ENCODE measurements around the gene AIG1.
A peak's percentile ranks its signal among the peaks of the same experiment; 100 is the strongest.
"Not testable (repeated sequence)": the region's sequence is repeated elsewhere in the genome, so short reads cannot be mapped to it uniquely, and the experiment has no call there.

Gene AIG1

DNA sequence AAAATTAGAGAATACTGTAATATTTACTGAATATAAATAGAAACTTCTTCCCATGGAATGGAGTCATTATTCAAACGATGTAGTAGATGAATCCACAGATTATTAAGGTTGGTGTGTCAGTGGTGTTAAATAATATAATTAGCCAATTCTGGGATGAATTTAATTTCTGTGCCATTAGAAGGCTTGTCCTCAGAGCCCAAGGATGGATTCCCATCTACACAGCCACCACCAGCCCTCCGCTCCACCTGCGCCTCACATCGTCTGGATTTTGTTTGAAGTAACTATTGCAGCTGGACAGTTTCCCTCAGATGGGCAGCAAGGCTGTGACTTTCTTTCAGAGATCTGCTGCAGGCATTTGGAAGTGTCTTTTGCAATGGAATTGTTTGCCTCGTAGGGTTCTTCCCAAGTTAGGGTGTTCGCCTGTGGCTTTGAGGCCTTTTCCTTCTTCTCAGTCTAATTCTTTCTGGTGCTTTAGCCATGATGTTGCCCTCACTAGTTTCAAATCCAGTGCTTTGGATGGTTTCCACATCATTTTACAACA, 104.7 kb downstream of the AIG1 start:
- no peak for DNase-seq (ENCODE audit: low read depth)

DNA sequence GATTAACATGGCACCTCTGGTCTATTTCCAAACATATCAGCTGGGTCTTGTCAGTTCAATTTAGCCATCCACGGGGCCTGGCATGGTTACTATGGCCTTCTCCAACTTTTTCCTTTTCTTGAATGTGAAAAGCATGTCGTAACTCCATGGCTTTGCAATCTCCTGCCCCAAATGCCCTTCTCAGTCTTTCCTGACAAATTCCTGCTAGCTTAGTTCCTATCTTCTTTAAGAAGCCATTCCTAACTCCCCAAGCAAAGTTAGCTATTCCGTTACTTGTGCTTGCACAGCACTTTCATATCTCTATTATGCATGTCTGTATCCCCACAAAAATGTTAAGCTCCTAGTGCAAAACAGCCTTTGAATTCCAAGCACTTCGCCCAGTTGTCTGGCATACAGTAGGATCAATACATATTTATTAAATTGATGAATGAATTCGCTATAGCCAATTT, 105.6 kb downstream of the AIG1 start:
- DNase-seq (ENCODE audit: low read depth) = no peak

DNA sequence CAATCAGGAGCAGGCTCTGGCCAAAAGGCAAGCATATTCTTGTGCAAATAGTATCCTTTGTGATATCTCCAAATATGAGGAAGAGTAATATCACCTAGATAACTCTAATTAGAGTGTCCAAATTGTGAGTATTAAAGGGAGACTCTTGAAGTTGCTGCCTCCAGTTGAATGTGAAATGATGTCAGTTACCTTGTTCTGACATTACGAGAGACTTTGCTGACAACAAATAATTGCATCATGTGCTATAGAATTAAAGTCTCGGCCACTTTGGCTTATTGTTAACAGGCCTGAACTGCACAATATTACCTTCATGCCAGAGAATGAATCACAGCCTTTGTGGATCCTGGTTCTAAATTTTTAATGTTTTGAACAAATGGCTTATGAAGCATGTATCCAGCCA, 106.5 kb downstream of the AIG1 start:
- DNase-seq (ENCODE audit: low read depth) = no peak

DNA sequence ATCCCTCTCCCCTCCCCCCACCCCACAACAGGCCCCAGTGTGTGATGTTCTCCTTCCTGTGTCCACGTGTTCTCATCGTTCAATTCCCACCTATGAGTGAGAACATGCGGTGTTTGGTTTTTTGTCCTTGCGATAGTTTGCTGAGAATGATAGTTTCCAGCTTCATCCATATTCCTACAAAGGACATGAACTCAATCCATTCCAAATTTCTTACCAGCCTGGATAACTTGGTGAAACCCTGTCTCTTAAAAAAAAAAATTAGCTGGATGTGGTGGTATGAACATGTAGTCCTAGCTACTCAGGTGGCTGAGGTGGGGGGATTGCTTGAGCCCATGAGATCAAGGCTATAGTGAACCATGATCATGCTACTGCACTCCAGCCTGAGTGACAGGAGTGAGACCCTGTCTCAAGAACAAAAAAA, 107.7 kb downstream of the AIG1 start:
- DNase-seq (ENCODE audit: low read depth) = not testable (repeated sequence)

DNA sequence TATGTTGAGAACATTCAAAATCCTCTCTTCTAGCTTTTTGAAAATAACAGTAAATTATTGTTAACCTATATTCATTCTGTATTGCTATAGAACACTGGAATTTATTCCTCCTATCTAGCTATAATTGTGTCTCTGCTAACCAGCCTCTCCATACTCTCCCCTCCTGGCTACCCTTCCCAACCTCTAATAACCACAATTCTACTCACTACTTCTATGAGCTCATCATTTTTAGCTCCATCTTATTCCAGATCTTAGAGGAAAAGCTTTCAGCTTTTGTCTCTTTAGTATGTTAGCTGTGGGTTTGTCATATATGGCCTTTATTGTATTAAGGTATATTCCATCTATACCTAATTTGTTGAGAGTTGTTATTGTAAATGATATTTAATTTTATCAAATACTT, 108.8 kb downstream of the AIG1 start:
- DNase-seq (ENCODE audit: low read depth) = no peak

DNA sequence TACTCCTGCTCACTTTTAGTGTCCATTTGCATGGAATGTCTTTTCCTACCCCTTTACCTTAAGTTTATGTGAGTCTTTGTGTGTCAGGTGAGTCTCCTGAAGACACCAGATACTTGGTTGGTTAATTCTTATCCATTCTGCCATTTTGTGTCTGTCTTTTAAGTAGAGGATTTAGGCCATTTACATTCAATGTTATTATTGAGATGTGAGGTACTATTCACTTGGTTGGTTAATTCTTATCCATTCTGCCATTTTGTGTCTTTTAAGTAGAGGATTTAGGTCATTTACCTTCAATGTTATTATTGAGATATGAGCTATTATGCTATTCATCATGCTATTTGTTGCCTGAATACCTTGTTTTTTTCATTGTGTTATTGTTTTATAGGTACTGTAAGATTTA, 113.8 kb downstream of the AIG1 start:
- DNase-seq (ENCODE audit: low read depth) = no peak

DNA sequence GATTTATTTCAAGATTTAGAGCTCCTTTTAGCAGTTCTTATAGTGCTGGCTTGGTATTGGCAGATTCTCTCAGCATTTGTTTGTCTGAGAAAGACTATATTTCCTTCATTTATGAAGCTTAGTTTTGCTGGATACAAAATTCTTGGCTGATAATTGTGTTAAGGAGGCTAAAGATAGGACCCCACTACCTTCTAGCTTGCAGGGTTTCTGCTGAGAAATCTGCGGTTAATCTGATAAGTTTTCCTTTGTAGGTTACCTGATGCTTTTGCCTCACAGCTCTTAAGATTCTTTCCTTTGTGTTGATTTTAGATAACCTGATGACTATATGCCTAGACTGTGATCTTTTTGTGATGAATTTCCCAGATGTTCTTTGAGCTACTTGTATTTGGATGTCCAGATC, 114.3 kb downstream of the AIG1 start:
- DNase-seq (ENCODE audit: low read depth) = no peak

DNA sequence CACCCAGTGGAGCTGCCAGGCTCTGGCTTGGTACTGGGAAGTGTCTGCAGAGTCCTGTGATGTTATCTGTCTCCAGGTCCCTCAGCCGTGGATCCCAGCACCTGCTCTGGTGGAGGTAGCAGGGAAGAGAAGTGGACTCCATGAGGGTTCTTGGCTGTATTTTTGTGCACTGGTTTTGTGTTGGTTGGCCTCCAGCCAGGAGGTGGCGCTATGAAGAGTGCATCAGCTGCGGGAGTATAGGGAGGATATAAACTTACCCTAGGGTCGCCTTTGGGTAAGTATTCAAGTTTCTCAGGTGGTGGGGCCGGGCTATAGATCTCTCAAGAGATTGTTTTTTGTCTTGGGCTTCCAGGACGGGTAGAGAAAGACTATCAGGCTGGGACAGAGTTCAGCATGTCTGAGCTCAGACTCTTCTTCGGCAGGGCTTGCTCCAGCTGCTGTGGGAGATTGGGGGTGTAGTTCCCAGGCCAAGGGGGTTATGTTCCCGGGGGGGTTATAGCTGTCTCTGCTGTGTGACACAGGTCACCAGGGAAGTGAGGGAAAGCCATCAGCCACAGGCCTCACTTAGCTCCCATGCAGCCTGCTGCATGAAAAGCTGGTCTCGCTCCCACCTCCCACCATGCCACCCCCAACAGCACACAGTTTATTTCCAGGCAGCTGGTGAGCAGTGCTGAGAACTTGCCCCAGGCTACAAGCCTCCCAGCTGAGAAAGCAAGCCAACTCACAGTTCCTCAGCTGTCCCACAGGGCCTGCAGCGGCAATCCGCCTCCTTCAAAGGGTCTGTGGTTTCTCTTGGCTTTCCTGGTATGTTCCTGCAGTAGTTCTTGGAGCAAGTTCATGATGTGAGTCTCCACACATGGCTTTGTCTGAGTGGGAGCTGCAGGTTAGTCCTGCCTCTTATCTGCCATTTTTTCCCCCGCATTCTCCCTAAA, 115.7 kb downstream of the AIG1 start:
- peak; percentile 93 for DNase-seq (ENCODE audit: low read depth)

DNA sequence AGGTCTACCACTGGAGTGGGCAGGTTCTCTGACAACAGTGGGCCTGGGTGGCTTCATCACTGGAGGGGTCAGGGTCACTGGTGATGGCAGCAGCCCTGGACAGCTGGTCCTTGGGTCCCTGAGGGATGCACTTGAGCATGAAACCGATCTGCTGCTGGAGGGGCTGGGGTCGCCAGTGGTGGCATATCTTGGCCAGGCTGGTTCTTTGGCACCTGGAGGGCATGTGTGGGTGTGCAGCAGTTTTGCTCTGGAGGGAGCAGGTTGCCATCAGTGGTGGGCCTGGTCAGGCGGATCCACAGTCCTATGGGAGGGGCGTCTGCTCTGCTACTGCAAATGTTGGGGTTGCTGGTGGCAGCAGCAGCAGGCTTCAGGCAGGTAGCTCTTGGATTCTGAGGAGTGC, 117.0 kb downstream of the AIG1 start:
- DNase-seq (ENCODE audit: low read depth) = no peak

DNA sequence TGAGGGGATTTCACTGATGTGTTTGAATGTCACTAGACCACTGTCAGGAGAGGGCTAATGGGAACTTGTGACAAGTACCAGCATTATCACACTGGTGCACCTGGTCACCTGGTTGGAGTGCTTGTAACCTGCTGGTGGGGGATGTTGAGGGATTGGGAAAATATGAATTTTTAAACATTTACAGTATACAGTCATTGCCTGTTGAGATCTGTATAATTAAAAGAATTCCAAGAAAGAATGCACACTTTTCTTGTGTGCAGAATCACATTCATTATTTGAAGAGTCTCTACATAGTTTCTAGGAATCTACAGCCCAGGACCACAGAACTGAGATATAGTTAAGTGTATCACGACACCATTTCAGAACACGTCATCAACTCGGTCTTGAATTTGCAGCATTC, 118.4 kb downstream of the AIG1 start:
- no peak for DNase-seq (ENCODE audit: low read depth)

DNA sequence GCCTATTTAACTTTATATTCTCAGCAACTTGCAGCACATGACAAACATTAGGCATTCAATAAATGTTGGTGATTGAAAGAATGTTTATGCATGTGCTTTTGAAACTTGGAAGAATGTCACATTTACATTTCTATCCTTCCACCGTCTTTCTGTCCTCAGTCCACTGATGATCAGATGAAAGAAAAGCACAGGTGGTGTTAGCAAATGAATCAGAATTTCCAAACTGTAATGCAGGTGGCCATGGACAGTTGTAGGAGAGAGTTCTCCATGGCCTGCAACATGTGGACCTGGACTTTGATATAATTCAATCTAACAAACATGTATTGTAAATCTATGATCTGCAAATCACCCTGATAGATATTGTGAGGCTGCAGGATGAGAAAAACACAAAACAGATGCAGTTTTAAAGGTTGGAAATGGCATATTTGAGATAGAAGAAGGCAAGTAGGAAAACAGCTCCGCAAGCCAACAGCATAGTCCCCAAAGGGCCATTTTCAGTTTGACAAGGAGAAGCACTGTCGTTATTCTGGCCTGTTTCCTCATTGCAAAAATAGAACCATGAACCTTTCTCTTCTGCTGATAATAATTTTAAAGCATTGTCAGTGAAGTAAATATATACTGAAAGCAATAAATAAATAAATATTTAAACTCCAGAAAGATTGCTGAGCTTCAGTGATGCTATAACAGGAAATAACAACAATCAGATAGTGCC, 119.4 kb downstream of the AIG1 start:
- no peak for DNase-seq (ENCODE audit: low read depth)

DNA sequence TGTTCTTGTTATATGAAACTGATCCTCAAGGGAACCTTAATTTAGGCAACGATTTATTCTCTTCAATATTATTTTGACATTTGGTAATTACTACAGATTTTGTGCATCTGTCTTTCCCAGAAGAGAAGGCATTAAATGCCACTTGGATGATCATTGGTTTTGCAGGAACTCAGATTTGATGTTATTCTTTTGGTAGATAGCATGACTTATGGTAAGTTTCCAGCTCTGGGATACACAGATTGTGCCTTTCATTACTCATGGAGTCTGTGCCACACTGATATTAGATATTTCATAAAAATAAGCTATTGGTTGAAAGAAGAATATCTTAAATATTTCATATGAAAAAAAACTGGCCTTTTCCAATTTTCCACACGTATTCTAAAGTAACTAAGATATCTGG, 120.1 kb downstream of the AIG1 start:
- DNase-seq (ENCODE audit: low read depth) = no peak

DNA sequence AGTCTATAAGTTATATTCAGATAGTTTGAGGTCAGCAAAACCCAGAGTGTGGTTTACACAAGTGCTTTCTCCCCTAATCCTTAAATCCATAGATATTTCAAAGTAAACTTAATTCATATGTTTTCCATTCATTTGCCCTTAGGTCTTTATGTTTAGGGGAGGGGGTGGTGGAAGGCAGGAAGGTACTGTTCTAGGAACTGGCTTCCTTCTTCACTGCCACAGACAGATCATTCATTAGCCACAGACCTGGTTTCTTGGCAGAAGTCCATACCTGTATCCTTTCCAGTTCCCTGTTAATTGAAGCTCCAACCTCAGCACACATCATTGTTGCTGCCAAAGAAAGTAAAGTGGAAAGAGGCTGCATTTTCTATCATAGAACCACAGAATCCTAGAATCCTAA, 123.0 kb downstream of the AIG1 start:
- DNase-seq (ENCODE audit: low read depth) = no peak

DNA sequence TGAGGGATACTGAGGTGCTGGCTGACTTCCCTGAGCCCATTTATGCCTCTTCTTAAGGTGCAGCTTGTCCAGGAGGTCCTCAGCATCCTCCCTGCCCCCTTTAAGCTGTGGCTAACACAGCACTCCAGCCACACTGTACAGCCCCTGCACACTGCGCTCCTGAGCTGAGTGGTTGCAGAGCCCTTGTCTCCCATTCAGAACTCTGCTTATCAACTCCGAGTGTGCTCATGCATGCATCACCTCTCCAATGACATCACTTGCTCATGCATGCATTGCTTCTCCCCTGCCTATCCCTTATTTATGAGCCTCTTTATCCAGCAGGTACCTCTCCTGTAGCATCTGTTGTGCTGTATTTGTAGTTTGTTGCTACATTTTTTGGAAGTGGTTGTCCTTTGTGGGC, 124.6 kb downstream of the AIG1 start:
- DNase-seq (ENCODE audit: low read depth) = no peak

DNA sequence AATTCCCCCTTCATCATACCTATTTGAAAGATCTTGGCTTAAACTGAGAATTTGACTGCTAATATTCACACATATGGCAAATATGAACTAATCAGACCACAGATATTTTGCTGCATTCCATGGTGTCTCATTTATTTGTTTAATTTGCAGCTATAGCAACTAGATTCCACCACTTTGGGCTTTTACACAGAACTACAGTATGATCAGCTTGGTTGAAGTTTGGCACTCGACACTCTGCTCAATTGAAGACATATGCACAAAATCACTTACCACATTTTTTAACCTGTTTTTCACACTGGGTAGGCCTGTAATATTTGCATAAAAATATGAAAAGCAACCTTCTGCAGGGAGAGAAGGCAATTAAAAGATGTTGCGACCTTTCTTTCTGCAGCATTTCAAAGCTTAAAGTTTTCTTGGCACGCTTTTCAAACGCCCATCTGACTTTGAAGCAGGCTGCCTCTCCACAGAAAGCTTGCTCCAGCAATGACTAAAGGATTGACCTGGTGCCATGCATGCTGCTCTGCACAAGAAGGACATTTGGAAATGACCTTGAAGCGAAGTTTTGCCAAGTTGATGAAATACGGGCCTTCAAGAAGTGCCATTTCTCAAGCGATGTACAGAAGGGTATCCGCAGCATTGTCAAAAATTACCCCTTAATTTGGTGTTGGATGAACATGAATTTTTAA, 126.7 kb downstream of the AIG1 start:
- DNase-seq (ENCODE audit: low read depth) = peak; percentile 95

DNA sequence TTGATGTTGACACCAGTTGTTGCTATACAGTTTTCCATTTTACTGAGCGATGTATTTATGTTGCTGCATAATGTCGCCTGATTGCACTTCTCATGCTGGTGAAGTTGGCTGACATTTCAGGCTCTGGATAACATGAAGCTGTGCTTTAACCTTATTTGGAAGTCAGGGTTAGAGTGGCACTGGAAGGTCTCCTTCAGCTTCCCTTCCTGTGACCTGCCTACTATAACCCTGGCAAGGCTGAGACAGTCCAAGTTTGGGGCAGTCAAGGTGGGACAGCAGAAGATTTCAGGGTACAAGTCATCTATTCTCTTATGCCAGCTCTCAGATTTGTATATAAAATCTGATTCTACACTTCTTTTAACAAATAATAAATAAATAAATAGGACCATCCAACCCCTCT, 127.6 kb downstream of the AIG1 start:
- DNase-seq (ENCODE audit: low read depth) = no peak

DNA sequence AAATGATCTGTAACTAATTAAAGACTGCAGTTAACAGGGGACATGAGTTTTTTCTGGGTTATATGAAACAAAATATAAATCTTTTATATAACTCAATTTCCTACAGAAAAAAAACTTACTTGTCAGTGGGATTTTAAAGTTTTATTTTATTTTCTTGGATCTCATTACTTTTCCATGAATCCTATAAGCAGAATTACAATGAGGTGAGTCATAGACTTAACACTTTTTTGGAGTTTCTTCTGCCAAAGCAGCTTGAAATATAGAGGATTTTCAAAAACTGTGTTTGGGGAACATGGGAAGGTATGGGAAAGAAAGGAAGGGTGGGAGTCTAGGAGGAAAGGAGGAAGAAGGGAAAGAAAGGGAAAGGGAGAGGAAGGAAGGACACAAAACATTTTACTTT, 130.7 kb downstream of the AIG1 start:
- DNase-seq (ENCODE audit: low read depth) = no peak

DNA sequence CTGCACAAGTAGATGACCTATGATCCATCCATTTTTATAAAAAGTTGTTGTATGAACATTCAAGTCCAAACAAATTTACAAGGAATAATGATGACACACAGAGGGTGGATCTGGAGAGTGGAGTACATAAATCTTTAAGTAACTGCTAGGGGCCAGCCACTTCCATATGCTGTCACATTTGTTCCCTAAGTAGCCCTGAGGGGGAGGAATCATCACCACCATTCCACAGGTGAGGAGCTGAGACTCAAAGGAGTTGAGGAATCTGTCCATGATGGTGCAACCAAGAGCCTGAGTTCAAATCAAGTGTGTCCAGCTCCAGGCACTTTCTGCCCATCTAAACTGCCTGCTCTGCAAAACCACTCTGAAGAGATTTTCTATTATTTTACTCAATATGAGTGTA, 132.1 kb downstream of the AIG1 start:
- no peak for DNase-seq (ENCODE audit: low read depth)

DNA sequence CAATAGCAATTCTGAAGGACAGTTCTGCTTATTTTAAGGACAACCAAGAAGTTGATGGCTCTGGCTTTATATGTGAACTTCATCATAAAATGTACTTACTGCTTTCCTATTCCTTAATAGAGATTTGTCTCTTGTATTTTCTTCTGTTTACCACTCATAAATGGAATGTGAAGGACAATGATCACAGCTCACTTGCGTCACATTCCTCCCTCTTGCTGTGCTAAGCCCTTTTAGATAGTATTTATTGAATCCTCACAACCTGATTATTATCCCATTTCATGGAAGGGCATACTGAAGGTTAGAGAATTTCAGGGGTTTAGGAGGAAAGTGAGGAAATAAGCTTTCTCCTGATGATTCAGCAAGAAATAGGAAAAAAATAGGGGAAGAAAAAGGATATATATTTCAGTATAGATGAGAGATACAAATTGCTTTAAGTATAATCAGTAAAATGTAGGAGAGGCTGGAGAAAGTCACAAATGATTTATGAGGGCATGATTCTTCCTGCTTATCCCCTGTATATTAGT, 132.9 kb downstream of the AIG1 start:
- DNase-seq (ENCODE audit: low read depth) = no peak

DNA sequence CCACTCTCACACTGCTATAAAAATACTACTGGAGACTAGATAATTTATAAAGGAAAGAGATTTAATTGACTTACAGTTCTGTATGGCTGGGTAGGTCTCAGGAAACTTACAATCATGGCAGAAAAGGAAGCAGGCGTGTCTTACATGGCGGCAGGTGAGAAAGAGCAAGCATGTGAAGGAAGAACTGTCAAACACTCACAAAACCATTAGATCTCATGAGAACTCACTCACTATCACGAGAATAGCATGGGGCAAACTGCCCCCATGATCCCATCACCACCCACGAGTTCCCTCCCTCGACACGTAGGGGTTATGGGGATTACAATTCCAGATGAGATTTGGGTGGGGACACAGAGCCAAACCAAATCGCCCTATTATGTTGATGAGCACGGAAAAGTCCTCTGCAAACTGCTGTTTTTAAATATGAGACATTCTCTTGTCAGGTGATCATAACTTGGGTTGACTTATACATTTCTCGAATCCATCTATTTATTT, 133.5 kb downstream of the AIG1 start:
- no peak for DNase-seq (ENCODE audit: low read depth)

DNA sequence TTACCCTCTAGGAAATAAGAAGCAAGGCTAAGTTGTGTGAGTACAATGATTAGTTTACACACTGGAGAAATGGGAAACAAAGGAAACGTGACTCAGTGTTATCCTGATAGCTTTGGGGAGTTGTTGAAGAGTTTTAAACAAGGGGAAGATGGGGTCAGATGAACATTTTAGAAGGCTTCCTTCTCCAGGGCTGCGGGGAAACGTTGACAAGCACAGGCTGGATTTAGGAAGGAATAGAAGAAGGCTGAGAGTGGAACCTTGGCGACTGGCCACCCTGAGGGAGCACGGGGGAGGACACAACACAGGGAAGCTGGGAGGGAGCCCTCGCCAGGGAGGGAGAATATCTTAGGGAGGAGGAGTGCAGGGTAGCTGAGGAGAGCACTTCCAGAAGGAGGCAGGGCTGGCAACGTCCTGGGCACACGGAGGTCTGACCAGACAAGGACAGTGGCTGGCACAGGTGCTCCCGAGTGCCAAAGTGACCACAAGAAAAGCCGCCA, 134.7 kb downstream of the AIG1 start:
- DNase-seq (ENCODE audit: low read depth) = no peak

Data from fibroblast of gingiva (primary cell).